GM23338 (cell line): ENCODE data around the gene HADHA. TPM values are rescaled to one million over a fixed set of nuclear protein-coding genes. Genes with fewer than 3 reads are reported as not detected.

ENCODE experiments used
- ATAC-seq: fragments of 200-7000 bp; cut with Tn5 transposase; 3 replicates; pipeline ENCODE4 v1.9.1; 2020
- DNase-seq: peaks from one replicate; pipeline ENCODE4 v3.0.0-alpha.2; 2015; ENCODE audit warnings: low spot score
- H2AFZ ChIP-seq: fragments of 200-600 bp; sonication (generic); 2 replicates; pipeline ENCODE4 v1.8.0; 2016; ENCODE audit warnings: antibody characterized with exemption, mild to moderate bottlenecking, moderate library complexity
- H3F3A ChIP-seq: fragments of 200-600 bp; sonication (generic); replicated peaks from 2 replicates; pipeline ENCODE4 v1.8.0; 2017; ENCODE audit warnings: antibody characterized with exemption, mixed run types, low read depth
- H3K27ac ChIP-seq: fragments of 200-600 bp; sonication (generic); 2 replicates; pipeline ENCODE4 v1.6.1; 2016; ENCODE audit warnings: low read depth
- H3K27me3 ChIP-seq: fragments of 200-600 bp; sonication (generic); 2 replicates; pipeline ENCODE4 v1.8.0; 2016; ENCODE audit warnings: mild to moderate bottlenecking, mixed run types, moderate library complexity; ENCODE audit not compliant: insufficient read depth
- H3K36me3 ChIP-seq: fragments of 200-600 bp; sonication (generic); 2 replicates; pipeline ENCODE4 v1.8.0; 2016; ENCODE audit warnings: mild to moderate bottlenecking; ENCODE audit not compliant: insufficient read depth
- H3K4me1 ChIP-seq: fragments of 200-600 bp; sonication (generic); 2 replicates; pipeline ENCODE4 v1.8.0; 2016; ENCODE audit warnings: mild to moderate bottlenecking, moderate library complexity; ENCODE audit not compliant: insufficient read depth
- H3K4me2 ChIP-seq: fragments of 200-600 bp; sonication (generic); 2 replicates; pipeline ENCODE4 v1.7.1; 2017; ENCODE audit warnings: mixed run types
- H3K4me3 ChIP-seq: fragments of 200-600 bp; sonication (generic); 2 replicates; pipeline ENCODE4 v1.6.1; 2016; ENCODE audit warnings: mixed run types
- H3K79me2 ChIP-seq: fragments of 200-600 bp; sonication (generic); replicated peaks from 2 replicates; pipeline ENCODE4 v1.8.0; 2017; ENCODE audit warnings: mild to moderate bottlenecking; ENCODE audit not compliant: insufficient read depth
- H3K9me2 ChIP-seq: fragments of 200-600 bp; sonication (generic); 2 replicates; pipeline ENCODE4 v1.8.0; 2017; ENCODE audit not compliant: insufficient read depth
- H4K20me1 ChIP-seq: fragments of 200-600 bp; sonication (generic); replicated peaks from 2 replicates; pipeline ENCODE4 v1.8.0; 2017; ENCODE audit warnings: mild to moderate bottlenecking; ENCODE audit not compliant: insufficient read depth
- H3K27ac Mint-ChIP-seq: 2 replicates; pipeline ENCODE4 v1.8.0; 2020; ENCODE audit warnings: inconsistent platforms, mild to moderate bottlenecking, moderate library complexity, mixed read lengths
- H3K27me3 Mint-ChIP-seq: 3 replicates; pipeline ENCODE4 v1.8.0; 2022; ENCODE audit warnings: low read depth, mild to moderate bottlenecking, moderate library complexity, mixed read lengths, inconsistent platforms; ENCODE audit not compliant: insufficient read depth, poor library complexity
- H3K36me3 Mint-ChIP-seq: 3 replicates; pipeline ENCODE4 v1.8.0; 2021; ENCODE audit warnings: low read depth, mild to moderate bottlenecking, inconsistent platforms, moderate library complexity, mixed read lengths
- H3K4me1 Mint-ChIP-seq: 3 replicates; pipeline ENCODE4 v1.8.0; 2020; ENCODE audit warnings: mild to moderate bottlenecking, inconsistent platforms, mixed read lengths
- H3K4me3 Mint-ChIP-seq: 3 replicates; pipeline ENCODE4 v1.8.0; 2021; ENCODE audit warnings: moderate library complexity, mild to moderate bottlenecking, inconsistent platforms, mixed read lengths
- H3K9me3 Mint-ChIP-seq: 3 replicates; pipeline ENCODE4 v1.8.0; 2020; ENCODE audit warnings: moderate library complexity, mild to moderate bottlenecking, inconsistent platforms, mixed read lengths
- CREB1 ChIP-seq: fragments of 250-450 bp; sonication (Bioruptor Pico); IDR thresholded peaks from 2 replicates; pipeline ENCODE4 v1.5.0; 2020; ENCODE audit warnings: low read depth, mild to moderate bottlenecking, moderate library complexity
- EZH2 ChIP-seq: fragments of 200-600 bp; sonication (generic); IDR thresholded peaks from one replicate; pipeline ENCODE4 v1.8.0; 2017; ENCODE audit warnings: antibody characterized with exemption, mild to moderate bottlenecking, low read depth; ENCODE audit not compliant: unreplicated experiment
- EZH2phosphoT487 ChIP-seq: fragments of 200-600 bp; sonication (generic); IDR thresholded peaks from one replicate; pipeline ENCODE4 v1.8.1; 2018; ENCODE audit warnings: antibody characterized with exemption; ENCODE audit not compliant: unreplicated experiment
- JUNB ChIP-seq: IDR thresholded peaks from one replicate; pipeline ENCODE4 v1.6.1; 2016; ENCODE audit warnings: antibody characterized with exemption; ENCODE audit not compliant: unreplicated experiment
- NANOG ChIP-seq: IDR thresholded peaks from 2 replicates; pipeline ENCODE4 v1.6.1; 2016; ENCODE audit warnings: antibody characterized with exemption, borderline replicate concordance
- POLR2AphosphoS5 ChIP-seq: IDR thresholded peaks from 2 replicates; pipeline ENCODE4 v1.6.1; 2016; ENCODE audit warnings: antibody characterized with exemption, low read depth
- STAT1 ChIP-seq: IDR thresholded peaks from one replicate; pipeline ENCODE4 v1.6.1; 2016; ENCODE audit warnings: antibody characterized with exemption; ENCODE audit not compliant: unreplicated experiment
- ZNF114 ChIP-seq: fragments of 250-450 bp; sonication (Bioruptor Pico); IDR thresholded peaks from 2 replicates; pipeline ENCODE4 v1.5.0; 2020; ENCODE audit warnings: mild to moderate bottlenecking, moderate library complexity
- ZNF331 ChIP-seq: fragments of 250-450 bp; sonication (Bioruptor Pico); IDR thresholded peaks from 2 replicates; pipeline ENCODE4 v1.5.0; 2020; ENCODE audit warnings: low read depth, mild to moderate bottlenecking, moderate library complexity
- polyA plus RNA-seq: library from polyadenylated mRNA; unstranded; fragments of >200 nt; fragmentation: Nextera tagmentation; extraction: Ambion mirVana; gene quantifications from 2 replicates; pipeline ENCODE4 v1.2.1, GENCODE V29; 2016
- total RNA-seq: library from RNA; depleted of rRNA; stranded (reverse); fragments of >200 nt; shearing (Covaris generic); gene quantifications from 2 replicates; pipeline ENCODE4 v1.2.3, GENCODE V29; 2014
- TF ChIP-seq, protein P1 (sequence below), 2 experiments: fragments of 200-600 bp in 1 of 2; sonication (generic) in 1 of 2; conservative IDR thresholded peaks; 2 replicates each; pipeline versions ENCODE4 v1.5.1 to v1.6.1; 2016 to 2017; ENCODE audit warnings: antibody characterized with exemption in 2 of 2, low read depth in 2 of 2, mild to moderate bottlenecking in 2 of 2, moderate library complexity in 1 of 2
- TF ChIP-seq, protein P2 (sequence below): IDR thresholded peaks from 2 replicates; pipeline ENCODE4 v1.6.1; 2016; ENCODE audit warnings: antibody characterized with exemption
- TF ChIP-seq, protein P3 (sequence below): IDR thresholded peaks from one replicate; pipeline ENCODE4 v1.6.1; 2018; ENCODE audit warnings: antibody characterized with exemption; ENCODE audit not compliant: unreplicated experiment

HADHA gene
- total and polyA plus RNA-seq, 2 experiments from 2014 or later, result 63.9 to 92.3 TPM

DNA sequence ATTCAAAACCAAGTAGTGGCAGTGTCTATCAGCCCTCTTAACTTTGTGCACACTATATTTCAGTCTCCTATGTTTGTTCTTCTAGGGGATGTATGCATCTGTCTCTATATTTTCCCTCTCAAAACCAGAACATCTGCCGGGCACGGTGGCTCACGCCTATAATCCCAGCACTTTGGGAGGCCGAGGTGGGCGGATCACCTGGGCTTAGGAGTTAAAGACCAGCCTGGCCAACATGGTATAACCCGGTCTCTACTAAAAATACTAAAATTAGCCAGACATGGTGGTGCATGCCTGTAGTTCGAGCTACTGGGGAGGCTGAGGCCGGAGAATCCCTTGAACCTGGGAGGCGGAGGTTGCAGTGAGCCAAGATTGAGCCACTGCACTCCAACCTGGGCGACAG is 81.5 kb downstream of the HADHA start:
- Mint-ChIP-seq H3K4me3 (no peak overlapping the region), H3K9me3 (no peaks in the 10 kb centered on the region), H3K4me1 (no peaks in the 10 kb centered on the region), H3K27ac (no peak overlapping the region), H3K27me3 (peaks cover 4% of the 10 kb centered on the region), H3K36me3 (no peaks in the 10 kb centered on the region)
- Histone ChIP-seq H3K79me2 (no peaks in the 10 kb centered on the region), H3F3A (no peaks in the 10 kb centered on the region), H2AFZ (no peak overlapping the region), H3K27me3 (no peaks in the 10 kb centered on the region), H3K27ac (no peak overlapping the region), H3K4me1 (no peaks in the 10 kb centered on the region), H4K20me1 (no peaks in the 10 kb centered on the region), H3K36me3 (no peaks in the 10 kb centered on the region), H3K4me3 (no peak overlapping the region), H3K9me2 (no peaks in the 10 kb centered on the region), H3K4me2 (no peak overlapping the region)
- TF ChIP-seq, protein P1, sequence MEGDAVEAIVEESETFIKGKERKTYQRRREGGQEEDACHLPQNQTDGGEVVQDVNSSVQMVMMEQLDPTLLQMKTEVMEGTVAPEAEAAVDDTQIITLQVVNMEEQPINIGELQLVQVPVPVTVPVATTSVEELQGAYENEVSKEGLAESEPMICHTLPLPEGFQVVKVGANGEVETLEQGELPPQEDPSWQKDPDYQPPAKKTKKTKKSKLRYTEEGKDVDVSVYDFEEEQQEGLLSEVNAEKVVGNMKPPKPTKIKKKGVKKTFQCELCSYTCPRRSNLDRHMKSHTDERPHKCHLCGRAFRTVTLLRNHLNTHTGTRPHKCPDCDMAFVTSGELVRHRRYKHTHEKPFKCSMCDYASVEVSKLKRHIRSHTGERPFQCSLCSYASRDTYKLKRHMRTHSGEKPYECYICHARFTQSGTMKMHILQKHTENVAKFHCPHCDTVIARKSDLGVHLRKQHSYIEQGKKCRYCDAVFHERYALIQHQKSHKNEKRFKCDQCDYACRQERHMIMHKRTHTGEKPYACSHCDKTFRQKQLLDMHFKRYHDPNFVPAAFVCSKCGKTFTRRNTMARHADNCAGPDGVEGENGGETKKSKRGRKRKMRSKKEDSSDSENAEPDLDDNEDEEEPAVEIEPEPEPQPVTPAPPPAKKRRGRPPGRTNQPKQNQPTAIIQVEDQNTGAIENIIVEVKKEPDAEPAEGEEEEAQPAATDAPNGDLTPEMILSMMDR (conservative IDR thresholded peaks at IDR 0.05; ENCODE audit: low read depth in 2 of 2), result no peak
- TF ChIP-seq POLR2AphosphoS5, result no peak
- TF ChIP-seq ZNF331 (CRISPR knock-in tag), result no peak
- no peak for TF ChIP-seq JUNB
- no peak for TF ChIP-seq EZH2
- TF ChIP-seq EZH2phosphoT487, result no peak
- no peak for TF ChIP-seq CREB1 (CRISPR knock-in tag)
- TF ChIP-seq, protein P2, sequence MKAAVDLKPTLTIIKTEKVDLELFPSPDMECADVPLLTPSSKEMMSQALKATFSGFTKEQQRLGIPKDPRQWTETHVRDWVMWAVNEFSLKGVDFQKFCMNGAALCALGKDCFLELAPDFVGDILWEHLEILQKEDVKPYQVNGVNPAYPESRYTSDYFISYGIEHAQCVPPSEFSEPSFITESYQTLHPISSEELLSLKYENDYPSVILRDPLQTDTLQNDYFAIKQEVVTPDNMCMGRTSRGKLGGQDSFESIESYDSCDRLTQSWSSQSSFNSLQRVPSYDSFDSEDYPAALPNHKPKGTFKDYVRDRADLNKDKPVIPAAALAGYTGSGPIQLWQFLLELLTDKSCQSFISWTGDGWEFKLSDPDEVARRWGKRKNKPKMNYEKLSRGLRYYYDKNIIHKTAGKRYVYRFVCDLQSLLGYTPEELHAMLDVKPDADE, result no peak
- TF ChIP-seq ZNF114, result no peak
- DNase-seq, result no peak
- no peak for ATAC-seq

DNA sequence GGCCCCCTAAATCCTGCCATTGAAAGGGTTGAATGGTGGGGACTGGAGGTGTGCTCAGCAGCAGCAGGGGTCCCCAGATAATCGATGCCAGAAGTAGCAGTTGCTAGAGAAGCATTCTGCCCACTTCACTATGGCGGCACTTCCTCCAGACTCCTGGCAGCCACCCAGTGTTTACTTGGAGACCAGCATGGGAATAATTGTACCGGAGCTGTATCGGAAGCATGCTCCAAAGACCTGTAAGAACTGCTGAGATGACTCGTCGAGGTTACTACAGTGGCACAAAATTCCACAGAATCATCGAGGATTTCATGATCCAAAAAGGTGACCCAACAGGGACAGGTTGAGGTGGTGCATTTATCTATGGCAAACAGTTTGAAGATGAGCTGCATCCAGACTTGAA is 82.5 kb downstream of the HADHA start:
- H3K4me3 Mint-ChIP-seq, result no peak overlapping the region
- Histone ChIP-seq H3K4me1 (no peaks in the 10 kb centered on the region), H3K27me3 (no peaks in the 10 kb centered on the region), H3K4me2 (no peak overlapping the region), H3K36me3 (no peaks in the 10 kb centered on the region), H2AFZ (no peak overlapping the region), H3K9me2 (no peaks in the 10 kb centered on the region), H3K27ac (no peak overlapping the region), H3K4me3 (no peak overlapping the region), H3K79me2 (no peaks in the 10 kb centered on the region), H3F3A (no peaks in the 10 kb centered on the region), H4K20me1 (no peaks in the 10 kb centered on the region)
- no peak for ATAC-seq
- H3K27me3 Mint-ChIP-seq, result peaks cover 4% of the 10 kb centered on the region
- H3K27ac Mint-ChIP-seq, result no peak overlapping the region
- no peaks in the 10 kb centered on the region for H3K4me1 Mint-ChIP-seq
- H3K36me3 Mint-ChIP-seq, result no peaks in the 10 kb centered on the region
- DNase-seq, result no peak
- H3K9me3 Mint-ChIP-seq, result no peaks in the 10 kb centered on the region
- TF ChIP-seq CREB1 (CRISPR knock-in tag) (no peak), ZNF114 (no peak), NANOG (no peak), EZH2phosphoT487 (no peak), STAT1 (no peak), JUNB (no peak), ZNF331 (CRISPR knock-in tag) (no peak), EZH2 (no peak), POLR2AphosphoS5 (no peak)
- TF ChIP-seq, protein P3, sequence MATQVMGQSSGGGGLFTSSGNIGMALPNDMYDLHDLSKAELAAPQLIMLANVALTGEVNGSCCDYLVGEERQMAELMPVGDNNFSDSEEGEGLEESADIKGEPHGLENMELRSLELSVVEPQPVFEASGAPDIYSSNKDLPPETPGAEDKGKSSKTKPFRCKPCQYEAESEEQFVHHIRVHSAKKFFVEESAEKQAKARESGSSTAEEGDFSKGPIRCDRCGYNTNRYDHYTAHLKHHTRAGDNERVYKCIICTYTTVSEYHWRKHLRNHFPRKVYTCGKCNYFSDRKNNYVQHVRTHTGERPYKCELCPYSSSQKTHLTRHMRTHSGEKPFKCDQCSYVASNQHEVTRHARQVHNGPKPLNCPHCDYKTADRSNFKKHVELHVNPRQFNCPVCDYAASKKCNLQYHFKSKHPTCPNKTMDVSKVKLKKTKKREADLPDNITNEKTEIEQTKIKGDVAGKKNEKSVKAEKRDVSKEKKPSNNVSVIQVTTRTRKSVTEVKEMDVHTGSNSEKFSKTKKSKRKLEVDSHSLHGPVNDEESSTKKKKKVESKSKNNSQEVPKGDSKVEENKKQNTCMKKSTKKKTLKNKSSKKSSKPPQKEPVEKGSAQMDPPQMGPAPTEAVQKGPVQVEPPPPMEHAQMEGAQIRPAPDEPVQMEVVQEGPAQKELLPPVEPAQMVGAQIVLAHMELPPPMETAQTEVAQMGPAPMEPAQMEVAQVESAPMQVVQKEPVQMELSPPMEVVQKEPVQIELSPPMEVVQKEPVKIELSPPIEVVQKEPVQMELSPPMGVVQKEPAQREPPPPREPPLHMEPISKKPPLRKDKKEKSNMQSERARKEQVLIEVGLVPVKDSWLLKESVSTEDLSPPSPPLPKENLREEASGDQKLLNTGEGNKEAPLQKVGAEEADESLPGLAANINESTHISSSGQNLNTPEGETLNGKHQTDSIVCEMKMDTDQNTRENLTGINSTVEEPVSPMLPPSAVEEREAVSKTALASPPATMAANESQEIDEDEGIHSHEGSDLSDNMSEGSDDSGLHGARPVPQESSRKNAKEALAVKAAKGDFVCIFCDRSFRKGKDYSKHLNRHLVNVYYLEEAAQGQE, result no peak
- TF ChIP-seq, protein P2, result no peak
- TF ChIP-seq, protein P1 (conservative IDR thresholded peaks at IDR 0.05; ENCODE audit: low read depth in 2 of 2), result no peak
